K562 (cell line): ENCODE results near the gene MVK. TPM values are rescaled to one million over a fixed set of nuclear protein-coding genes. Genes with fewer than 3 reads are reported as not detected.

Experiments used
- BRF2 ChIP-seq: IDR thresholded peaks from 3 replicates; pipeline ENCODE4 v1.6.1; 2011; ENCODE audit warnings: borderline replicate concordance, mild to moderate bottlenecking; ENCODE audit not compliant: insufficient read length, insufficient read depth
- CBX2 ChIP-seq: fragments of 200-600 bp; sonication (generic); IDR thresholded peaks from one replicate; pipeline ENCODE4 v1.6.1; 2012; ENCODE audit warnings: mild to moderate bottlenecking, low read length, inconsistent platforms; ENCODE audit not compliant: insufficient read depth, poor library complexity, severe bottlenecking
- ELF1 ChIP-seq: fragments of 200-800 bp; sonication (Bioruptor generic); IDR thresholded peaks from 2 replicates; pipeline ENCODE4 v1.6.1; 2016; ENCODE audit warnings: missing genetic modification characterization, missing compliant biosample characterization
- ESRRA ChIP-seq: fragments of 450-650 bp; IDR thresholded peaks from 2 replicates; pipeline ENCODE4 v1.6.1; 2014; ENCODE audit warnings: low read depth, mild to moderate bottlenecking, moderate library complexity, borderline replicate concordance
- FOXA3 ChIP-seq, 2 experiments: fragments of 450-650 bp in 1 of 2; sonication (generic) in 1 of 2; formaldehyde crosslinking; IDR thresholded peaks in 1 of 2; conservative IDR thresholded peaks in 1 of 2; 2 replicates each; pipeline versions ENCODE4 v1.4.0 to v1.8.0; 2020 to 2022; ENCODE audit warnings: mild to moderate bottlenecking in 2 of 2, missing genetic modification reagents in 1 of 2
- GATAD2A ChIP-seq: fragments of 450-650 bp; IDR thresholded peaks from 2 replicates; pipeline ENCODE4 v1.6.1; 2017
- GATAD2B ChIP-seq: fragments of 450-650 bp; IDR thresholded peaks from 2 replicates; pipeline ENCODE4 v1.6.1; 2017; ENCODE audit warnings: mild to moderate bottlenecking, borderline replicate concordance
- HES1 ChIP-seq: fragments of 450-650 bp; IDR thresholded peaks from 2 replicates; pipeline ENCODE4 v1.6.1; 2016; ENCODE audit warnings: low read depth, mild to moderate bottlenecking, moderate library complexity
- MCM5 ChIP-seq: fragments of 450-650 bp; IDR thresholded peaks from 2 replicates; pipeline ENCODE4 v1.6.1; 2016; ENCODE audit warnings: low read depth
- MTA2 ChIP-seq: fragments of 450-650 bp; IDR thresholded peaks from 2 replicates; pipeline ENCODE4 v1.6.1; 2016; ENCODE audit warnings: low read depth
- NR1H2 ChIP-seq: sonication (generic); formaldehyde crosslinking; IDR thresholded peaks from 2 replicates; pipeline ENCODE4 v1.4.0; 2020; ENCODE audit warnings: mild to moderate bottlenecking, missing genetic modification reagents
- PCBP2 ChIP-seq: fragments of 200-400 bp; formaldehyde crosslinking; IDR thresholded peaks from 2 replicates; pipeline ENCODE4 v1.6.1; 2018; ENCODE audit warnings: low read length, low read depth, mild to moderate bottlenecking, moderate library complexity; ENCODE audit not compliant: poor library complexity, severe bottlenecking
- PURB ChIP-seq: sonication (generic); formaldehyde crosslinking; IDR thresholded peaks from 2 replicates; pipeline ENCODE4 v1.9.0; 2021; ENCODE audit warnings: low read depth, mild to moderate bottlenecking, missing genetic modification reagents
- RBM22 ChIP-seq: fragments of 200-400 bp; formaldehyde crosslinking; IDR thresholded peaks from 2 replicates; pipeline ENCODE4 v1.6.1; 2018; ENCODE audit warnings: low read length, low read depth; ENCODE audit not compliant: poor library complexity, severe bottlenecking
- SMAD1 ChIP-seq: fragments of 150-350 bp; IDR thresholded peaks from 2 replicates; pipeline ENCODE4 v1.6.1; 2014; ENCODE audit warnings: low read length, low read depth; ENCODE audit not compliant: partially characterized antibody
- SMARCA4 ChIP-seq: fragments of 450-650 bp; IDR thresholded peaks from 2 replicates; pipeline ENCODE4 v1.6.1; 2016
- ZBTB2 ChIP-seq: fragments of 450-650 bp; IDR thresholded peaks from 2 replicates; pipeline ENCODE4 v1.6.1; 2016; ENCODE audit warnings: antibody characterized with exemption
- ZBTB49 ChIP-seq: sonication (generic); formaldehyde crosslinking; IDR thresholded peaks from 2 replicates; pipeline ENCODE4 v1.8.0; 2022; ENCODE audit warnings: missing genetic modification reagents, mild to moderate bottlenecking, borderline replicate concordance
- ZC3H4 ChIP-seq: sonication (generic); formaldehyde crosslinking; IDR thresholded peaks from 2 replicates; pipeline ENCODE4 v1.9.0; 2021; ENCODE audit warnings: missing genetic modification reagents, borderline replicate concordance
- ZNF224 ChIP-seq: sonication (generic); formaldehyde crosslinking; IDR thresholded peaks from 2 replicates; pipeline ENCODE4 v1.8.0; 2022; ENCODE audit warnings: mild to moderate bottlenecking, missing genetic modification reagents
- ZNF263 ChIP-seq: sonication (generic); formaldehyde crosslinking; IDR thresholded peaks from 2 replicates; pipeline ENCODE4 v1.8.0; 2022; ENCODE audit warnings: mild to moderate bottlenecking, missing genetic modification reagents, borderline replicate concordance
- ZNF584 ChIP-seq: fragments of 200-800 bp; sonication (Bioruptor generic); IDR thresholded peaks from 2 replicates; pipeline ENCODE4 v1.6.1; 2016; ENCODE audit warnings: low read depth, mild to moderate bottlenecking, missing genetic modification characterization, missing compliant biosample characterization
- polyA plus RNA-seq, 8 experiments: library from polyadenylated mRNA; depleted of rRNA in 4 of 8; stranded (reverse) in 5 of 8; unstranded in 3 of 8; fragments of >200 nt; fragmentation: Nextera tagmentation in 2 of 8; fragmentation: Illumina TruSeq in 1 of 8; extraction: Ambion mirVana in 2 of 8; extraction: Trizol in 1 of 8; gene quantifications; 2 replicates each; pipeline versions ENCODE4 v1.2.1 to v1.2.3, GENCODE V29; 2011 to 2014; ENCODE audit warnings: inconsistent platforms in 1 of 8, missing spikeins in 1 of 8
- total RNA-seq, 7 experiments: library from RNA; depleted of rRNA in 6 of 7; stranded (reverse); fragments of >200 nt in 6 of 7; fragmentation: Illumina TruSeq in 2 of 7; extraction: Trizol in 2 of 7; gene quantifications; 2 replicates each; pipeline versions ENCODE4 v1.2.1 to v1.2.3, GENCODE V29; 2011 to 2021; ENCODE audit warnings: low replicate concordance in 1 of 7

Gene MVK
- total and polyA plus RNA-seq, 9 of the 15 experiments (the other 6 are each of a cell fraction or from before 2014, with no cell fraction given), result 0.41 to 33.6 (median 18.8) TPM

- TF ChIP-seq CBX2 (no peak), ELF1 (tag) (no peak), HES1 (0 out of 2 replicates have a peak, but pooled peaks have one; percentile 20), MTA2 (no peak), ZBTB2 (peak; percentile 92), RBM22 (peak; percentile 98), GATAD2B (no peak), ZNF263 (peak; percentile 39; the same call in 1 of the 2 replicates), GATAD2A (no peak; the same call in 1 of the 2 replicates), ESRRA (peak; percentile 94), SMARCA4 (no peak), BRF2 (no peak), ZC3H4 (no peak), ZNF584 (CRISPR knock-in tag) (no peak), FOXA3 (CRISPR knock-in tag; conservative IDR thresholded peaks at IDR 0.05 in 1 of 2, IDR thresholded peaks at IDR 0.05 in 1 of 2) (no peak), PCBP2 (no peak), ZNF224 (no peak), SMAD1 (no peak), ZBTB49 (CRISPR knock-in tag) (peak; percentile 31; the same call in 1 of the 2 replicates), MCM5 (no peak), PURB (CRISPR knock-in tag) (no peak), NR1H2 (CRISPR knock-in tag) (no peak)
These were observed at the start of gene MVK, which contains the start of gene MMAB (continued) for GRCh38 chr12:109573029-109573913.
